Activated naive CD8-positive, alpha-beta T cell (primary cell): ENCODE data around the gene CPLX3.

ENCODE experiments used
- H3K27ac Mint-ChIP-seq: one replicate; pipeline ENCODE4 v1.8.0; 2021; ENCODE audit warnings: mixed read lengths
- H3K27me3 Mint-ChIP-seq: one replicate; pipeline ENCODE4 v1.8.0; 2021; ENCODE audit warnings: mixed read lengths
- H3K36me3 Mint-ChIP-seq: one replicate; pipeline ENCODE4 v1.8.0; 2021; ENCODE audit warnings: mixed read lengths
- H3K4me1 Mint-ChIP-seq: one replicate; pipeline ENCODE4 v1.8.0; 2021; ENCODE audit warnings: low read depth, mixed read lengths
- H3K4me3 Mint-ChIP-seq: one replicate; pipeline ENCODE4 v1.8.0; 2021; ENCODE audit warnings: mild to moderate bottlenecking, mixed read lengths
- H3K9me3 Mint-ChIP-seq: one replicate; pipeline ENCODE4 v1.8.0; 2021; ENCODE audit warnings: low read depth, mixed read lengths

Gene CPLX3

DNA sequence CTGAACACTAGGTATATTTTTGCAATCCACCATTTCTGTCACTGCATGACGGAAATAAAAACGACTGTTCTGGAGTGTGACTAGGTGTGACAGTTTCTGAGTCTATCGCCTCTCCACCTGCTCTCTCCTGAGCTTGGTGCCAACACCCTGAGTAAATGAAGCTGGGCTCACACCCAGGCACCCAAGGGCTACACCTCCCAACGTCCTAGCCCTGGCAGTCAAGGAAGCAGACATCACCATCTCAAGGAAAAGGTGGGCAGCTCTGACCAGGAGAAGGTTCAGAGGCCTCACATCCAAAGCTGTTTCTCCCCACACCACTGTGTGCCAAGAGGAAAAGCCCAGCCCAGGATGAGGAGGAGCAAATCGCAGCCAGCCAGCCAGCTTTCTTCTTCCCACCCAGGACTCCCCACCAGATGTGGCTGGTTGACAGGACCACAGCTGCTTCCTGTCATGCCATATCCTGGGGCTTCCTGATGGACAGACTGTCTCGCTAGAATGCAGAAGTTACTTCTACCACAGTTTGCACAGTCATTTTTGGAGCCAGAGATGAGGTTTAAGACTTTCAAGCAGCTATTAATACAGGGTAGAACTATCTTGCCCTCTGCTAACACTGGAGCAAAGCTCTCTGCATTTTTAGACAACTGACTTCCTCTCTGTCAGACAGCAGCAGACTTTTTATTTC is 43.4 kb downstream of the CPLX3 start:
- Mint-ChIP-seq H3K36me3 (peaks cover 11% of the 10 kb centered on the region), H3K27ac (peak overlapping the region; percentile 91), H3K4me1 (peaks cover 75% of the 10 kb centered on the region), H3K9me3 (no peaks in the 10 kb centered on the region), H3K27me3 (no peaks in the 10 kb centered on the region), H3K4me3 (peak overlapping the region; percentile 96)

DNA sequence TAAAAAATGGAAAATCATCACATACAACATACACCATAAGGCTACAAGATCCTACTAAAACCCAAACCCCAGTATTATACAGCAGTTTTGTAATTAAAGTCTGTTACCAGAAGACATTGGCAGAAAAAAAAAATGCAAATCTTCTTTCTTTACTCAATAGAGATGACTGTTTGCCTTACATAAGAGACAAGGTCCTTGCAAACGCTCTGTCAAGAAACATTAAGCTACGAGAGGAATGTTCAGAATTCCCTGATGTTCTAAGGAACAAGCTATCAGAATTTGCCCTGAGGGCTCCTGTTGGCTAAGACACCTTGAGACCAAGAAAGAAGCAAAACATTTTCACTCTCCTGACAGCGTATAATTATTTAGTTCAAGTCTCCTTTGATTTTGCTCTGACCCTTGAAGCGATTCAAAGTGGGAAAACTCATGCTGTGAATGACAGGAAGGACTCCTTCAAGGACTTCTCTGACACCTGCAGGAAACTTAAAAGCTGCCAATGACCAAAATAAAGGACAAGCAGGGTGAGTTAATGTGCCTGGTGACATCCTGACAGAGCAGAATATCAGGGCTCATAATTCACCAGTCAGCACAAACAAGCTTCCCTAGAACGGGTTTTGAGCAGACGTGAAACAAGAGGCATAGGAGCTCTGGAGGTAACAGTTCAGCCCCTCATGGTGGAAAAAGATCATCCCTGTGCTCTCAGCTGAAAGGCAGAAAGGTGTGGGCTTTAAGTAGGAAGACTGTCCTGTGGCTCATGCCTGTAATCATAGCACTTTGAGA is 44.2 kb downstream of the CPLX3 start:
- Mint-ChIP-seq H3K27ac (peak overlapping the region; percentile 91), H3K36me3 (peaks cover 11% of the 10 kb centered on the region), H3K9me3 (no peaks in the 10 kb centered on the region), H3K4me3 (peak overlapping the region; percentile 96), H3K27me3 (no peaks in the 10 kb centered on the region), H3K4me1 (peaks cover 71% of the 10 kb centered on the region)

DNA sequence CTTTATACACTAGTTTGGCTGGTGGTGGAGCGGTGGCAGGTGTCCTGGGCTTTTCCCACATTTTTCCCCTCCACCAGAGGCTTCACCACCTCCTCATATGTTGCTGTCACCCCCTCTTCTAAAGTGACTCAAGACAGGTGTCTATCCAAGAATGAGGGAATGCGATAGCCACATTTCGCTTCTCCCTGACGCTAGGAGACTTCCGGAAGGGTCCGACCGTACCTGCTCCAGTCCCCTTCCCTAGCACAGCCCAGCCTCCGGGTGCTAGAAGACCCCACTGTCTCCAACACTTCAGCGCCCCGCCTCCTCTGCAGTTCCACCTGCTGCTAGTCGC is 46.2 kb downstream of the CPLX3 start:
- Mint-ChIP-seq H3K27ac (peak overlapping the region; percentile 82), H3K27me3 (no peaks in the 10 kb centered on the region), H3K4me3 (peak overlapping the region; percentile 96), H3K9me3 (no peaks in the 10 kb centered on the region), H3K4me1 (peaks cover 53% of the 10 kb centered on the region), H3K36me3 (peaks cover 11% of the 10 kb centered on the region)

DNA sequence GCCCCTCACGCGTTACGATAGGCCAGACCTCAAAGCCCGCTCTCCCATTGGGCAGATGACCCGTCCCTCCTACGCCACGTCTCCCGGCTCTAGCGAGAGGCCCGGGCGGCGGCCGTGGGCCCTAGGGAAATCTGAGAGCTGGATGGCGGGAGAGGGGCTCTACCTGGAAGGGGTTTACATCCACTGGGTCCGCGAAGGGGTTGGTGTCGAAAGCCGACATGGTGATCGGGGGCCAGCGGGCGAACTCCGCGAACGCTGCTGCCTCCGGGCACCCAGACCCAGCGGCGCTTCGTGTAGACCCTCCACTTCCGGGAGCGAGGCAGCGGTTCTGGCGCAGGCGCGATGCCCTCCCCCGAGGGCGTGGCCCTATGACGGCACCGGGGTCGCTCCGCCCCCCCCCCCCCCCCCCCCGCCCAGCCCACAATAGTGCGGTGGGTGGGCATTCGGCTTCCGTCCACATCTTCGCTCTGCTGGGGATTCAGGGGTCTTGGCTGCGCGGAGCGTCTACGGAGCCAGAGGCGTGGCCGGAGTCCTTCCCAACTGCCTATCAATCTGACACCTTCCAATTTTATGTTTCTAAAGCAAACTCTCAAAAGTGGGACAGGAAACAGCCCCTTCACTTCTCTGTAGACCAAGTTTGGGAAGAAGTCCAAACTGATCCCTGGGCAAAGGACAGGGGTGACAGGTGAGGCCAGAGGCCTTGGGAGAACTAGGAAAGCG is 46.8 kb downstream of the CPLX3 start, which contains the start of gene SCAMP2:
SCAMP2 (minus strand) TSS at position 330 of the 720 bp plus-strand sequence; CDS start at position 220, 110 bp downstream.
- Mint-ChIP-seq H3K4me1 (peaks cover 48% of the 10 kb centered on the region), H3K27ac (peak within 1 kb of the TSS; percentile 87), H3K36me3 (peaks cover 6% of the 10 kb centered on the region), H3K9me3 (no peaks in the 10 kb centered on the region), H3K27me3 (no peaks in the 10 kb centered on the region), H3K4me3 (peak within 1 kb of the TSS; percentile 96)

DNA sequence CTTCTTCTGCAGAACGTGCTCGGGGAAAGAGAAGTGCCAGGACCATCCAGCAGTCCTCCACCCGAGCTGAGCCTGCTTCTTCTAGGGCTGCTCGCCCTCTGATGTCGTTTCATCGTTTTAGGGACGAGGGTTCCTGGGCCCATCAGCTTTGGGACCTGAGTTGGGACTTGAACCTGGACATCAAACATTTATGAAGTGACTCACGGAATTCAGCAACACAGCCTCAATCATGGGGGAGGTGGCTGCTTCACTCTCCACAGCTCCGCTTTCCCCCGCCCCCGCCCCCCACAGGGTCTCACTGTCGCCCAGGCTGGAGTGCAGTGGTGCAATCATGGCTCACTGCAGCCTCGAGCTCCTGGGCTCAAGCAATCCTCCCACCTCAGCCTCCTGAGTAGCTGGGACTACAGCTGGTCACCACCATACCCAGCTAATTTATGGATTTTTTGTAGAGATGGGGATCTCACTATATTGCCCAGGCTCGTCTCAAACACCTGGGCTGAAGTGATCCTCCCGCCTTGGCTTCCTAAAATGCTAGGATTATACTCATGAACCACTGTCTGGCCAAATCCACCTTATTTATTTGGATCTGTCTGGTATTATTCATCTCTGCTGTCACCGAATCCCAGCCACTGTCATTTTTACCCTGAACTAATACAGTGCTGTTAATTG is 47.5 kb downstream of the CPLX3 start:
- Mint-ChIP-seq H3K36me3 (peaks cover 6% of the 10 kb centered on the region), H3K4me1 (peaks cover 42% of the 10 kb centered on the region), H3K27me3 (no peaks in the 10 kb centered on the region), H3K9me3 (no peaks in the 10 kb centered on the region), H3K27ac (peak overlapping the region; percentile 87), H3K4me3 (peak overlapping the region; percentile 96)

DNA sequence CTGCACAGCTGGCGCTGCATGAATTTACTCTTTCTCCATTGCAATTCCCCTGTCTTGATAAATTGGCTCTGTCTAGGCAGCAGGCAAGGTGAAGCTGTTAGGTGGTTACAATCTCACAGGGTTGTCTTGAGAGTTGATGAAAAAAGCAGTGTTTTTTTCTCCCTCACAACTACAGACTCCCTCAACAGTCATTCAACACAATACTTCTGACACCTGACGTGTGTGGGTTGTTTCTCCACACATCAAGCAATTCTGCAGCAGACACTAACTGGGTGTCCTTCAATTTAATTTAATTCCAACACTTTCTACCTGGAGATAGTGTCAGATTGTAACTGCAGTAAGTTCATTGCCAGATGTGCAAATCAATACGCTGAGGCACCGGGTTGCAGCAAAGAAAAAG is 51.8 kb downstream of the CPLX3 start:
- peaks cover 6% of the 10 kb centered on the region for H3K4me1 Mint-ChIP-seq
- no peaks in the 10 kb centered on the region for H3K27me3 Mint-ChIP-seq
- no peak overlapping the region for H3K27ac Mint-ChIP-seq
- H3K9me3 Mint-ChIP-seq = no peaks in the 10 kb centered on the region
- H3K36me3 Mint-ChIP-seq = no peaks in the 10 kb centered on the region
- H3K4me3 Mint-ChIP-seq = no peak overlapping the region
